ENCODE results near the gene DCLK2. TPM values are rescaled to one million over a fixed set of nuclear protein-coding genes. Genes with fewer than 3 reads are reported as not detected.

DCLK2 gene
- total and polyA plus RNA-seq, 4 donors: 2.4 to 17.9 (median 12.7) TPM

GRCh38 chr4:150302553-150302952 lies 224.3 kb downstream of the DCLK2 start:
- Histone ChIP-seq H3K27ac (ENCODE audit: low read depth in 1 of 2, low read length in 2 of 2) (no peak overlapping the region), H3K4me3 (ENCODE audit: low read length in 2 of 2) (no peak overlapping the region), H3K4me1 (ENCODE audit: control insufficient read depth in 1 of 2, insufficient read depth in 2 of 2, low read length in 2 of 2) (no peaks in the 10 kb centered on the region), H3K9me3 (ENCODE audit: control insufficient read depth, low read length) (no peaks in the 10 kb centered on the region), H3K36me3 (ENCODE audit: control insufficient read depth in 1 of 2, insufficient read depth in 2 of 2, low read length in 1 of 2) (no peaks in the 10 kb centered on the region), H3K27me3 (ENCODE audit: control insufficient read depth in 1 of 2, insufficient read depth in 2 of 2, low read length in 1 of 2) (no peaks in the 10 kb centered on the region)
- peak; percentile 71 for ATAC-seq (ENCODE audit: low FRiP score)
- 32 to 36% methylated on average over 4 of the region's 4 CpGs for WGBS, 2 donors
- DNase-seq: no peak
- intact Hi-C loops (cut with DNase I): loop anchor here in 1 of 2 donors (5.0 kb wide), 1 partner anchor 565 kb away; no protein-coding TSS in a partner anchor

DNA sequence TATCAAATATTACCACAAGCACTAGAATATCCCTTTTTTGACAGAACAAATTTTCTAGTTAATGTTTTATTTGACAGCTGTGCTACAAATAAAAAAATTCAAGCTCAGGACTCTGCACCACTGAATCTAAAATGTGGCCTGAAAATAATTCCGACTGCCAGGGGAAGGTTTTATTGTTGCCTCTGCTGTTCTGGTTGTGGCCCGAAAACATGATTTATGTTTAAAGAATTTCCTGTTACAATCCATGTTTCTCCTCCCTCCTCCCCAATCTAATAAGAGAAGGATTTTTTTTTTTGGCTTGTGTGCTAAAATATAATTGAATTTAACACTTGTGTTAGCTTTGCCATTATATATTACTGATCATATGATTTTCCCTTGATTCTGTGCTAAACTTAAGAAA lies 227.8 kb downstream of the DCLK2 start:
- no peak overlapping the region for H3K27ac ChIP-seq (ENCODE audit: low read depth in 1 of 2, low read length in 2 of 2)
- intact Hi-C loops (cut with DNase I): no loop called here
- no peak for DNase-seq
- H3K4me1 ChIP-seq (ENCODE audit: control insufficient read depth in 1 of 2, insufficient read depth in 2 of 2, low read length in 2 of 2): peaks cover 0 to 3% of the 10 kb centered on the region in 2 donors
- no peaks in the 10 kb centered on the region for H3K27me3 ChIP-seq (ENCODE audit: control insufficient read depth in 1 of 2, insufficient read depth in 2 of 2, low read length in 1 of 2)
- 3 to 7% methylated on average over 2 of the region's 2 CpGs for WGBS, 2 donors
- H3K36me3 ChIP-seq (ENCODE audit: control insufficient read depth in 1 of 2, insufficient read depth in 2 of 2, low read length in 1 of 2): no peaks in the 10 kb centered on the region
- H3K4me3 ChIP-seq (ENCODE audit: low read length in 2 of 2): no peak overlapping the region
- H3K9me3 ChIP-seq (ENCODE audit: control insufficient read depth, low read length): no peaks in the 10 kb centered on the region
- no peak for ATAC-seq (ENCODE audit: low FRiP score)

- ATAC-seq (ENCODE audit: low FRiP score) (no peak), DNase-seq (no peak)
- Histone ChIP-seq H3K9me3 (ENCODE audit: control insufficient read depth, low read length) (no peaks in the 10 kb centered on the region), H3K36me3 (ENCODE audit: control insufficient read depth in 1 of 2, insufficient read depth in 2 of 2, low read length in 1 of 2) (no peaks in the 10 kb centered on the region), H3K4me1 (ENCODE audit: control insufficient read depth in 1 of 2, insufficient read depth in 2 of 2, low read length in 2 of 2) (peaks cover 0 to 3% of the 10 kb centered on the region in 2 donors), H3K27ac (ENCODE audit: low read depth in 1 of 2, low read length in 2 of 2) (no peak overlapping the region), H3K4me3 (ENCODE audit: low read length in 2 of 2) (no peak overlapping the region), H3K27me3 (ENCODE audit: control insufficient read depth in 1 of 2, insufficient read depth in 2 of 2, low read length in 1 of 2) (no peaks in the 10 kb centered on the region)
- intact Hi-C loops (cut with DNase I): no loop called here
- 90 to 95% methylated on average over 1 of the region's 1 CpG for WGBS, 2 donors
Observed at GRCh38 chr4:150306719-150307118, 228.5 kb downstream of the DCLK2 start.

Measured in aorta (tissue), 5 donors.